Stimulated activated naive B cell treated with anti-CD40 and anti-IgM and Interleukin-4, amounts not matched to agents 10 μg/mL and 1 μg/mL and 100 μg/mL, for 72 hours (primary cell): ENCODE data around the gene TAPT1.

Source experiments
- ATAC-seq, 2 donors: fragments of 150-1000 bp; cut with Tn5 transposase; replicated peaks; 2 replicates each; pipeline ENCODE4 v1.10.0; 2021; ENCODE audit warnings: moderate library complexity in 1 of 2
- DNase-seq: peaks from one replicate; pipeline ENCODE4 v3.0.0; 2021
- H3K27ac Mint-ChIP-seq: one replicate; pipeline ENCODE4 v1.8.0; 2022; ENCODE audit warnings: mild to moderate bottlenecking, mixed read lengths
- H3K27me3 Mint-ChIP-seq, 2 donors: one replicate each; pipeline ENCODE4 v1.8.0; 2022; ENCODE audit warnings: mixed read lengths in 2 of 2
- H3K36me3 Mint-ChIP-seq, 2 donors: one replicate each; pipeline ENCODE4 v1.8.0; 2022; ENCODE audit warnings: mixed read lengths in 2 of 2, mild to moderate bottlenecking in 1 of 2
- H3K4me1 Mint-ChIP-seq, 2 donors: one replicate each; pipeline ENCODE4 v1.8.0; 2022; ENCODE audit warnings: mixed read lengths in 2 of 2, mild to moderate bottlenecking in 1 of 2
- H3K4me3 Mint-ChIP-seq, 2 donors: one replicate each; pipeline ENCODE4 v1.8.0; 2022; ENCODE audit warnings: mild to moderate bottlenecking in 2 of 2, mixed read lengths in 2 of 2, moderate library complexity in 1 of 2
- H3K9me3 Mint-ChIP-seq, 2 donors: one replicate each; pipeline ENCODE4 v1.8.0; 2022; ENCODE audit warnings: mixed read lengths in 2 of 2, mild to moderate bottlenecking in 1 of 2

Gene TAPT1

DNA sequence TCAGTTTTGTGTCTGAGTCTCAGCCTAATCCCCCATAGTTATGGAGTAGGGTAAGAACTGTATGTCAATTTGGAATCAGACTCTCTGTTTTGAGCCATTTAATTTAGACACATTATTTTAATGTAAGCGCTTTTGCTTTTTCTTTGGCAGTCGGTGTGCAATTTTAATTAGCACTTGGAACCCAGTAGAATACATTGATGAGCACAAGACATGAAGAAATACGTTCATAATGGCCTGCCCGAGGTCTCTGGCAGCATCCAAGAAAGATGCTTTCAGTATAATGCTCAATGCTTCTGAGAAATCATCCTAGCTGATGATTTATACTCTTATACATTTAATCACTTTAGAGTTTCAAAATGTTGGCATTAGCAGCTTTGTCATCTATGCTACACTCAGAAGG is 8.9 kb upstream of the TAPT1 start:
- H3K4me3 Mint-ChIP-seq = no peak overlapping the region
- H3K4me1 Mint-ChIP-seq = peaks cover 30 to 47% of the 10 kb centered on the region in 2 donors
- no peak for DNase-seq
- peaks cover 0 to 5% of the 10 kb centered on the region in 2 donors for H3K9me3 Mint-ChIP-seq
- peaks cover 0 to 2% of the 10 kb centered on the region in 2 donors for H3K36me3 Mint-ChIP-seq
- H3K27me3 Mint-ChIP-seq = no peaks in the 10 kb centered on the region
- H3K27ac Mint-ChIP-seq = no peak overlapping the region
- ATAC-seq = no peak

DNA sequence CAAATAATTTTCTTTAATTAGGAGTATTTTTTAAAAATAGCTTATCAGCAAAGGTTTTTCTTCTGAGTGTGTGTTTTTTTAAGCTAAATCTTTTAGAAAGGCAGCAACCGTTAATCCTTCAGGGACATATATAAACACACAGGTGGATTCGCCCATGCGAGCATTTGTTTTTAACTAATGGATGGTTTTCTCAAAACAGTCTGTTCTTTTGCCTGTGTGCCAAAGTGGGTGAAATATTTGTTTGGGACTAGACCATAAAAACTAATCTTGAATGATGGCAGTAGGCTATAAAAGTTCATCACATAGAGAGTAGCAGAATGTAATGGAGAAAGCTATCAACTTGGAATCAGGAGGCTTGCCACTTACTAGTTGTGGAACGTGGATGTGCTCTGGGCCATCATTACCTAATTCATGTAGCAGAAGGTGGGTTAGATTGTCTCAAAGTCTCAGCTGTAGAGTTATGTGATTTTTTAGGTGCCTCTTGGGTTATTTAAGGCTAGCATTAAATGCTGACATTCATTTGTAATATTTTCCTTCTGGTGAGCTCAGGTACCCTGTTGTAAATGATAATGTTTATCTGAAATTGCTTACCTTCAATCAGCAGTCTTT is 7.4 kb upstream of the TAPT1 start:
- H3K4me1 Mint-ChIP-seq = peaks cover 26 to 45% of the 10 kb centered on the region in 2 donors
- H3K36me3 Mint-ChIP-seq = peaks cover 0 to 2% of the 10 kb centered on the region in 2 donors
- DNase-seq (no peak), ATAC-seq (peak; percentile 23 to 25)
- H3K4me3 Mint-ChIP-seq = peak overlapping the region in 1 of 2 donors; percentile 37
- H3K27me3 Mint-ChIP-seq = no peaks in the 10 kb centered on the region
- H3K27ac Mint-ChIP-seq = peak overlapping the region; percentile 89
- peaks cover 0 to 5% of the 10 kb centered on the region in 2 donors for H3K9me3 Mint-ChIP-seq

DNA sequence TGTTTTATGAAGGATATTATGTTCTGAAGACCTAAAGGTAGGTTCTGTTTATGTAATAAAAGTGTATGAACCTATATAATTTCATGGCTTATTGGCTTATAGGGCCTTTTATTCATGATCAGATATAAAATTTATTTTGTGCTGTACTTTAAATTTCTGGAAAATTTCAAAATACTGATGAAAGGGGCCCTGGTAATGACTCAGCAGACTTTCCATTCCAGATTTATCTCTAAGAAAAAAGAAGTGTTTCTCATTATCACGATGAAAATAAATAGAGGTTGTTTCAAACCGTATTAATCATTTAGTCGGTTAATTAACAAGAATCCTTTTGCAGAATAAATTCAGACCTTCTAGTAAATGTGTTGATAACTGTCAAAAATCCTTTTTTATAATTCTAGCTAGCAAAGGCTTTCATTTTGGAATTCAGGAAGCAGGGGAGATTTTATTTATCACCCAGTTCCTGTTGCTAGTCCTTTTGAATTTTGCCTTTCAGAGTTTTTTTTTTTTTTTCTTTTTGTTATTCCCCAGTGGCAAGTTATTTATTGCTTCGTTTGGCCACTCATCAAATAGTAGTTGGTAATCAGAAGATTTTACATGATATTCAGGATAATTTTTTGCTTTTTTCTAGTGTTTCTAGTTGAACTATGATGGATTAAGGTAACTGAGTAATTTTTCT is 5.4 kb upstream of the TAPT1 start:
- no peak for DNase-seq
- peak overlapping the region; percentile 83 for H3K27ac Mint-ChIP-seq
- no peak for ATAC-seq
- H3K4me3 Mint-ChIP-seq = peak overlapping the region; percentile 78 to 82
- H3K4me1 Mint-ChIP-seq = peaks cover 24 to 59% of the 10 kb centered on the region in 2 donors
- peaks cover 0 to 2% of the 10 kb centered on the region in 2 donors for H3K36me3 Mint-ChIP-seq
- no peaks in the 10 kb centered on the region for H3K27me3 Mint-ChIP-seq
- peaks cover 0 to 5% of the 10 kb centered on the region in 2 donors for H3K9me3 Mint-ChIP-seq

DNA sequence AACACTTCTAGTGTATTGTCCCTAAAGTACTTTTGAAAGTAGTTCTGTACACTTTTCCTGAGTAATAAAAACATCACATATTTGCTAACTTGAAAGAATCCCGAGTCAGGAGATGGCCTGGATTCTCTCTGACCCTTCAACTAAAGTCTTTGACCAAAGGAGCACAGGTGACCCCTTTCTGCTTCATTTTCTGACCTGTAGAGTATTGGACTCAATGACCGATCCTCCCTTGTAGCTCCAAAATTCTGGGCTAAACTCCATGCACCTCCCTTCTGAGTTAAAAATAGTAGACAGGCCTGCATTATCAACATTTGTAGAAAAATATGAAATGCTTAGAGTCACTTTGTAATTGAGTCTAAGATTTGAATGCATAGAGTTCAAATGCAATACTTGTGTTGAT is 4.0 kb upstream of the TAPT1 start:
- no peak overlapping the region for H3K4me3 Mint-ChIP-seq
- DNase-seq (no peak), ATAC-seq (no peak)
- H3K27me3 Mint-ChIP-seq = no peaks in the 10 kb centered on the region
- peaks cover 0 to 2% of the 10 kb centered on the region in 2 donors for H3K36me3 Mint-ChIP-seq
- peaks cover 0 to 5% of the 10 kb centered on the region in 2 donors for H3K9me3 Mint-ChIP-seq
- peaks cover 24 to 59% of the 10 kb centered on the region in 2 donors for H3K4me1 Mint-ChIP-seq
- peak overlapping the region; percentile 26 for H3K27ac Mint-ChIP-seq

DNA sequence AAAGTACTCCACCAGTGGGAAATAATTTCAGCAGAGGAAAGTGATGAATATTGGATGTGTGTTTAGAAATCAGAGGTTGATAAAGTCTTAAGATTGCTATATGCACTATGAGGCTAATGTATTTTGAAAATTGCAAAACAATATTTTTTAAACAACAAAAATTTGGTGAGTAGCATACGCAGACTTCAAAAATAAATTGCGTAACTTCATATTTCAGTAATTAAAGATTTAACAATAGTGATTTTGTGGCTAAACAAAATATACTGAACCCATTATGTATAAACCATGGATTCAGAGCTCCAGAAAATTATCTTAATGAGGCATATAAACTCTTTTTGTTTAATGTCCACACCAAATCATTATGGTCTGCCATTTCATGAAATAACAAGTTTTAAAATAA is 3.3 kb upstream of the TAPT1 start:
- no peak for ATAC-seq
- Mint-ChIP-seq H3K4me1 (peaks cover 26 to 63% of the 10 kb centered on the region in 2 donors), H3K4me3 (no peak overlapping the region), H3K27ac (no peak overlapping the region), H3K9me3 (peaks cover 0 to 5% of the 10 kb centered on the region in 2 donors), H3K36me3 (peaks cover 0 to 2% of the 10 kb centered on the region in 2 donors), H3K27me3 (no peaks in the 10 kb centered on the region)
- no peak for DNase-seq

DNA sequence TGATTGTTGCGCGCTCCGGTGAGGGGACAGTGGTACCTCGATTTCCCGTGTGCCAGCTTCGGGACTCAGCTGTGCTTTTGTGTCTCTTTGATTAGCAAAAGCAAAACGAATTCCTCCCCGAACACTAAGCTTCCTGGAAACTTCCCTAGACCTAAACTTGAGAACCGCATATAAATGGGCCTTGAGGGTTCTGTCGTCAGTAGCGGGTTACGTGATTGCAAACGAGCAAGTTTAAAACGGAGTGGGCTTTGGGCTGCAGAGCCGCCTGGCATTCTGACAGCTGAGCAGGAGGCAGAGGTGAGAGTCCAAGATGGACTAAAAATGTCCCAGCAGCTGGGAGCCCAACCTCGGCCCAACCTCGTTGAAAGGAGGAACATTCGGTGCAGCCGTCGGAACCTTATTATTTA is 1.2 kb upstream of the TAPT1 start:
- peak; percentile 20 to 22 for ATAC-seq
- peak overlapping the region; percentile 94 to 95 for H3K4me3 Mint-ChIP-seq

DNA sequence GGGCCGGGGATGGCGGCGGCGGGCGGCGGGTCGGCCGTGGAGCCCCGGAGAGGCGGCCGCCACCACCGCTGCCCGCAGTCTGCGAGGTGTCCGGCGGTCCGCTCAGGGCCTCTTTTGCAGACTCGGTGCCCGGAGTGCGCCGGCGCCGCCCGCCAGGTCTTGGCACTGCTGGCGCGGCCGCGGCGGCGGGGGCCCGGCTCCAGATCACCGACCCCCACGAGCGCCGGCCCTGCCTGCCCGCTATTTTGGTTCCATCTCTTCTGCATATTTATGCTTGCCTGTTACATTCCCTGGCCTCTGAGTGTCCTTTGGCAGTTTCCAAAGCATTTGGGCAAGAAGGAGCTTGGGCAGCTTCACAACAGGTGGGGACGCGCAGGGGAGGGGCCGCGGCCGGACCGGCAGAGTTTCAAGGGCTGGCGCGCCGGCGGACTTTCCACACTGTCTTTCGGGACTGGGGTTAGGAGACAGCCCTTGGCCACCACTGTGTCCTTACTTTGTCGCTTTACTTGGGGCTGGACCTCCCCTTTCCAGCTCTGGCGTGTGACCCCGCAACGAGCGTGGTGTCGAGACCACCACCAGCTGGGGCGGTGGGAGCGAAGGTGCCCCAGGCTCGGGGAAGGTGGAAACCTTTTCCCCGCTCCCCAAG is 668 bp upstream of the TAPT1 start:
- Mint-ChIP-seq H3K36me3 (peaks cover 5% of the 10 kb centered on the region in 2 donors), H3K9me3 (no peaks in the 10 kb centered on the region), H3K4me3 (peak overlapping the region; percentile 94 to 95), H3K4me1 (peaks cover 32 to 71% of the 10 kb centered on the region in 2 donors), H3K27ac (peak overlapping the region; percentile 99), H3K27me3 (no peaks in the 10 kb centered on the region)
- DNase-seq (peak; percentile 46), ATAC-seq (peak; percentile 51 to 58)

More for the DNA sequence above, 1.2 kb upstream of the TAPT1 start:
- no peaks in the 10 kb centered on the region for H3K9me3 Mint-ChIP-seq
- peak; percentile 27 for DNase-seq
- peaks cover 5% of the 10 kb centered on the region in 2 donors for H3K36me3 Mint-ChIP-seq
- H3K27ac Mint-ChIP-seq = peak overlapping the region; percentile 99
- H3K27me3 Mint-ChIP-seq = no peaks in the 10 kb centered on the region
- H3K4me1 Mint-ChIP-seq = peaks cover 33 to 71% of the 10 kb centered on the region in 2 donors

DNA sequence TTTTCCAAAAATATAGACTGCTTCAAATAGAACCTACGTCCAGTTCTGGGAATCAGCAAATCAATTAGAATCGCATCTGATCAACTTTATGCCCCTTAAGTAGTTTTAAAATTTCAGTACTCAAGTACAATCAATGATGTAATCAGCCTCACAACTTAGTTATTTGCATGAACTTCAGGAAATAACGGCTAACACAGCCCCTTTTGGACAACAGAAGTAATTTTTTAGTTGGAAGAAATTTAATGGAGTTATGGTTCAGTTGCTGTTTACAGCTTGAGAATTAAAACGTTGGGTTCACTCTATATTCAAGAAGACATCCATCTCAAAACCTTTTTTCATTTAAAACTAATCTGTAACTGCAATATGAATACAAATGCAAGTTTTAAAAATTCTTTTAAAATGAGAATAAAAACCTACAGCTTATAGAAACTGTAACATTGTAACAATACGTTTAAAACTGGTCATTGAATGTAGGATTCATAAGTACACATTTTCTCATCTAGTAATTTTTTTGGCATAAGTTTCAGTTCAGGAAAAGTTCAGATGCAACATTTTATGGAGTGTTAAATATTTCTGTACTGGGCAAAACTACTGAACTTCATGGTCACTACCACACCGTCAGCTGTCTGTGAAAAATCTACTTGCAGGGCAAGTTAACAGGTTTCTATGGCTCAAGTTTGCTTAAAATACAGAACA is 956 bp downstream of the TAPT1 start:
- no peak for DNase-seq
- H3K27ac Mint-ChIP-seq = peak overlapping the region; percentile 90

DNA sequence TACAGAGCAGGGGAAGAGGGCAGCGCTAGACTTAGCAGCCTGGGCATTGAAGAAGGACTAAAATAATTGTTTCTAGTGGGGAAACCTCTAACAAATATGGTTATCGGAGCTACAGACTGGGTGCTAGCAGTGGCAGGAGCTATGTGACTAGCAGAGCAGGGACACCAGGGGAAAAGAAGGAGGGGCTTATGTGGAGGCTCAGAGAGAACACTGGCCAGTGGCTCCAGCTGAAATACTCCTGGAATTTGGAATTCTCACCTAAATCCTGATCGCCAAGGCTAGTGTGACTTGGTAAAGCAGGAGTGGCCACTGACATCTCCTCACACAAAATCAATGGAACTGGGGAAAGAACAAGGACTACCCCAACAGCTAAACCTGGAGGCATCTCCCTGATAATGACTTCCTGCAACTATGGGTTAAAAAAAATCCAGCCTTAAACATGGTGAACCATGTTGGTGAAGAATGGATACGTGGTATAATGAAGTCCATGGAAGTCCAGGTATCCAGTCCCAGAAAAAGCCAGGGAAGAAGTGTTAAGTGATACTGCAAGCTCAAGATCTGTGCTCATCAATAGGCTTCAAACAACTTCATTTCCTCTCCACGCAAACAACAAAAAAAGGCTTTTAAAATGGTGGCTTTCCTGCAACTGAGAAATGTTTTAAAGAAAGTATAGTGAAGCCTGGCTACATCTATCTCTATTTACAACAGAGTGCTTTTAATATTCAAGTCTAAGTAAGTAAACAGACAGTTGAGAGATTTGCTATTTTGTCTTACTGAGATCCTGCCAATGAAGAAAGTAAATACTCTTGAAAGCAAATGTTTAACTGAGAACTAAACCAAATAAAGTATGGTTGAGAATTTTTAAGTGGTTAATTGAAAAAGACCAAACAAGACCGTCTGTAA is 1.8 kb downstream of the TAPT1 start:
- Mint-ChIP-seq H3K4me1 (peaks cover 27 to 61% of the 10 kb centered on the region in 2 donors), H3K27me3 (no peaks in the 10 kb centered on the region)
- no peak for ATAC-seq

More for the DNA sequence above, 956 bp downstream of the TAPT1 start:
- peaks cover 32 to 61% of the 10 kb centered on the region in 2 donors for H3K4me1 Mint-ChIP-seq
- H3K27me3 Mint-ChIP-seq = no peaks in the 10 kb centered on the region
- H3K36me3 Mint-ChIP-seq = peaks cover 5 to 8% of the 10 kb centered on the region in 2 donors
- no peaks in the 10 kb centered on the region for H3K9me3 Mint-ChIP-seq
- ATAC-seq = no peak
- H3K4me3 Mint-ChIP-seq = peak overlapping the region; percentile 81 to 86

DNA sequence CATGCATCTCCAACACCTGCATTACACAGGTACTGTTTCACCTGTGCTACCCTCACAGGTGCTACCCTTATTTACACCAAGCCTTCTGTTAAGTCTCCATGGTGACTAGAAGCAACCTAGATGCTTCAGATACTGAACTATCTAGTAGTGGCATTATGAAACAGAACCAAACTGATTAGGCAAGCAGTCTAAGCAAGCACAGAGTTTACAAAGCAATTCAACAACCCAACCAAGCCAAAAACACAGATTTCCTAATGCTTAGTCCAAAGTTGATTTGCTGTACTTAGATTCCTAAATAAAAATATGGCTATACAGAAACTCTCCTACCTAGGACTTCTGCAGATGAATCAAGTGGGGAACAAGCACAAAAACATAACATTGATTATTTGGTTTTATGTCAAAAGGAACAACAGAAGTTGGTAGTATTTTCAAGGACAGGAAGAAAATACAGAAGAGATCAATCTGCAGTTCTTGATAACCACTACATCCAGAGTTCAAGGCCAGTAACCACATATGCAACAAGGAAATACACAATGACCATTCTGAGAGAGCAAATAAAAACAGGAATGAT is 3.2 kb downstream of the TAPT1 start:
- DNase-seq (no peak), ATAC-seq (no peak)
- peak overlapping the region; percentile 81 to 86 for H3K4me3 Mint-ChIP-seq
- peaks cover 27 to 56% of the 10 kb centered on the region in 2 donors for H3K4me1 Mint-ChIP-seq
- peak overlapping the region; percentile 71 for H3K27ac Mint-ChIP-seq
- no peaks in the 10 kb centered on the region for H3K27me3 Mint-ChIP-seq
- H3K9me3 Mint-ChIP-seq = no peaks in the 10 kb centered on the region
- peaks cover 8% of the 10 kb centered on the region in 2 donors for H3K36me3 Mint-ChIP-seq

More for the DNA sequence above, 1.8 kb downstream of the TAPT1 start:
- H3K36me3 Mint-ChIP-seq = peaks cover 5 to 8% of the 10 kb centered on the region in 2 donors
- H3K4me3 Mint-ChIP-seq = peak overlapping the region; percentile 81 to 86
- no peak for DNase-seq
- H3K27ac Mint-ChIP-seq = peak overlapping the region; percentile 51
- H3K9me3 Mint-ChIP-seq = no peaks in the 10 kb centered on the region

DNA sequence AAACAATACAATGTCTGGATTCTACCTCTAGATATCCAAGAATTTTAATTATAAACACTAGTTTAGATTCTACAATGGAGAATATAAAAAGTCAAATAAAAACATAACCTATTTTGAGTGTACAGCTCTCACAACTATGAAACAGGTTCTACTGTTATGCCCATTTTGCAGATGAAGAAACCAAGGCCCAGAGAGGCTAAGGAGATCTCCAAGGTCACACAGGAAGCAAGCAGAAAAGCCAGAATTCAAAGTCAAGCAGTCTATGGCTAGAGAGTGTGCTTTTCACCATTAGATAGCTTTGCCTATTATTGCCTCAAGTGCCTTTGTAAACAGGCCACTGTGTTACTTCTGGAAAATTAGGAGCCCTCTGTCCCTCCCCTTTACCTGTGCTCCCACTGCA is 7.3 kb downstream of the TAPT1 start:
- ATAC-seq (no peak), DNase-seq (no peak)
- peaks cover 42 to 72% of the 10 kb centered on the region in 2 donors for H3K4me1 Mint-ChIP-seq
- peaks cover 19 to 34% of the 10 kb centered on the region in 2 donors for H3K36me3 Mint-ChIP-seq
- no peaks in the 10 kb centered on the region for H3K9me3 Mint-ChIP-seq
- H3K4me3 Mint-ChIP-seq = no peak overlapping the region
- no peak overlapping the region for H3K27ac Mint-ChIP-seq
- no peaks in the 10 kb centered on the region for H3K27me3 Mint-ChIP-seq

DNA sequence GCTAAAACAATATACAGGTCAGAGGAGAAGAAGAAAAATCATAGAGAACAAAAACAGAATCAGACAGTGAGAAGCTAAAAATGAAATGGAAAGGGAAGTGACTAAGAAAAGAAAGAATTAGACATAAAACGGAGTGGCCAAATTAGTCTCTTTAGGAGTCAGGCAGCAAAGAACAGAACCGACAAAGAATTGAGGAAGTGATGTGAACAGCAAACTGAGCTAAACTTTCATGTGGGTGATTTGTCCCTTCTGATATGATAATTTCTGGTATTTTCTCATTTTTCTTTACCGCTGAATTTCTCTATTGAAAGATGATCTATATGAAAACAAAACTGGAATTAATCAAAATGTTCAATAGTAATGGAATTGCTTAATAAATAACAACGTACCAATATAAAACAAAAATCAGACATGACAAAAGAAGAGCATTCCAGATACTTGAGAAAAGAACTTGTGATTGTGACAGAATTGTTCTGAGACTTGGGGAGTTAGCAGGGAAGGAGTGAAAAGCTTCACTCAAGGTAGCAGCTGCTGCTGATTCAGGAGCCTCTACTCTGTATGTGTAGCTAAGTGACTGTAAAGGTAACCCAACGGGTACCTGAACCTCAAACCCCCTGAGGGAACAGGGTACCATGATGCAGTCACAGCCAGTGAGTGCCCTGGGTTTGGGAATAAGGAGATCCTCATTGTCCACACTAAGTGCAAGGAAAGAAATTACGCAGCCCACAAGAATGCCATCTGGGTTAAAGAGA is 8.8 kb downstream of the TAPT1 start:
- peak; percentile 92 to 93 for ATAC-seq
- no peaks in the 10 kb centered on the region for H3K27me3 Mint-ChIP-seq
- peaks cover 32 to 66% of the 10 kb centered on the region in 2 donors for H3K4me1 Mint-ChIP-seq
- peak overlapping the region; percentile 60 for H3K27ac Mint-ChIP-seq
- DNase-seq = no peak
- peaks cover 17 to 34% of the 10 kb centered on the region in 2 donors for H3K36me3 Mint-ChIP-seq
- no peaks in the 10 kb centered on the region for H3K9me3 Mint-ChIP-seq
- H3K4me3 Mint-ChIP-seq = peak overlapping the region; percentile 45 to 60
